Measurements from ENCODE around the gene KCNMB3.
"Not testable (repeated sequence)": the region's sequence is repeated elsewhere in the genome, so short reads cannot be mapped to it uniquely, and the experiment has no call there.

The KCNMB3 gene

GRCh38 chr3:179250803-179251476 is at the start of gene KCNMB3:
Gene KCNMB3, minus strand, starts transcription at chr3:179251114. Its CDS starts 124 bp downstream, at chr3:179250990.
- DNase-seq = no peak

GRCh38 chr3:179299999-179300613 is 49.2 kb upstream of the KCNMB3 start:
- no peak for DNase-seq

GRCh38 chr3:179299316-179299715 is 48.4 kb upstream of the KCNMB3 start:
- no peak for DNase-seq

- DNase-seq = no peak
Measured at GRCh38 chr3:179297971-179298725, 47.2 kb upstream of the KCNMB3 start.

- no peak for DNase-seq
Measured at GRCh38 chr3:179292450-179292849, 41.5 kb upstream of the KCNMB3 start.

GRCh38 chr3:179289295-179289694 is 38.4 kb upstream of the KCNMB3 start:
- no peak for DNase-seq

- no peak for DNase-seq
Measured at GRCh38 chr3:179288845-179289244, 37.9 kb upstream of the KCNMB3 start.

GRCh38 chr3:179286331-179286730 is 35.4 kb upstream of the KCNMB3 start:
- no peak for DNase-seq

- no peak for DNase-seq
Measured at GRCh38 chr3:179281825-179282224, 30.9 kb upstream of the KCNMB3 start.

GRCh38 chr3:179279837-179280236 is 28.9 kb upstream of the KCNMB3 start:
- DNase-seq = no peak

GRCh38 chr3:179278932-179279693 is 28.2 kb upstream of the KCNMB3 start:
- no peak for DNase-seq

- DNase-seq = no peak
Measured at GRCh38 chr3:179278151-179278550, 27.2 kb upstream of the KCNMB3 start.

GRCh38 chr3:179276743-179277142 is 25.8 kb upstream of the KCNMB3 start:
- DNase-seq = no peak

GRCh38 chr3:179276001-179276400 is 25.1 kb upstream of the KCNMB3 start:
- DNase-seq = no peak

- not testable (repeated sequence) for DNase-seq
Measured at GRCh38 chr3:179274434-179274833, 23.5 kb upstream of the KCNMB3 start.

- no peak for DNase-seq
Measured at GRCh38 chr3:179272385-179272784, 21.5 kb upstream of the KCNMB3 start.

- DNase-seq = no peak
Measured at GRCh38 chr3:179269152-179269707, 18.3 kb upstream of the KCNMB3 start.

GRCh38 chr3:179268400-179269051 is 17.6 kb upstream of the KCNMB3 start:
- no peak for DNase-seq

GRCh38 chr3:179266701-179267211 is 15.8 kb upstream of the KCNMB3 start:
- DNase-seq = no peak

GRCh38 chr3:179265875-179266274 is 15.0 kb upstream of the KCNMB3 start:
- DNase-seq = no peak

- no peak for DNase-seq
Measured at GRCh38 chr3:179265092-179265491, 14.2 kb upstream of the KCNMB3 start.

- DNase-seq = no peak
Measured at GRCh38 chr3:179264449-179264848, 13.5 kb upstream of the KCNMB3 start.

Measured in NCI-H2081 treated with DMSO at 0.1 percent for 48 hours (cell line).